ENCODE results near the gene CCDC7.
"Not testable (repeated sequence)": the region's sequence is repeated elsewhere in the genome, so short reads cannot be mapped to it uniquely, and the experiment has no call there.

The CCDC7 gene

DNA sequence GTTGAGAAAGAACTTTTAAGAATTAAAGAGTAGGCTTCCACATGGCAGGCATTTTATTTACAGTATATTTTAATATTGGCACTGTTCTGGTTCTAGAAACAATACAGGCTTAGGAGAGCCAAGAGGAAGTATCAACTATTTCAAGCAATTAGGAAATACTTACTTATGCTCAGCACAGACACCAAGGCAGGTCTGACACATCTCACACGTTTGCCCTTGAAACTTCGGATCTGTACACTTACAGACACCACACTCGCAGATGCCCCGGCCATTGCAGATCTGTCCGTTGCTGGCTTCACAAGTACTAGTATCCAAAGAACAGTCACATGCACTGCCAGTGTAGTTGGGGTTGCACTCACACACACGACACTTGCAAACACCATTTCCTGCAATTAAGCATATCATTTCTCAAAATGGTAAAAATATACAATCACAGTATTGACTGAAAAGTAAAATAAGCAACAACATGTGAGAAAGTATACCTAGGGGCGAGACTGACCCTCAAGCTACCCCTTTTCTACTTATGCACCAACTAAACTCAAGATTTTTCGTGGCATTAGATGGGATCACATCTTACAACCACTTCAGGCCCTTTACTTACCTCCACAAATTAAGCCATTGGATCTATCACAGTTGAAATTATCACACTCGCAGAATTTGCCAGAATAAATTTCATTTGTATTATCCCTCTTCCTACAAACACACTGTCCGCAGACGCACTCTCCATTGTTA, 465.5 kb downstream of the CCDC7 start:
- no peak overlapping the region for H2BK15ac ChIP-seq (ENCODE audit: low read depth, poor library complexity, severe bottlenecking)
- no peak overlapping the region for H3K4me3 ChIP-seq (ENCODE audit: insufficient read depth in 1 of 2, low read depth in 1 of 2, low read length in 2 of 2)
- H3K4ac ChIP-seq (ENCODE audit: low read depth in 1 of 2, low read length in 2 of 2), result no peak overlapping the region
- H3K79me1 ChIP-seq (replicated peaks; ENCODE audit: low read length, poor library complexity, severe bottlenecking), result no peaks in the 10 kb centered on the region
- H3K9me3 ChIP-seq (ENCODE audit: control insufficient read depth, low read length), result no peaks in the 10 kb centered on the region
- H2BK12ac ChIP-seq (ENCODE audit: low read length in 2 of 2), result no peak overlapping the region
- DNase-seq, result no peak
- 90% methylated on average over 10 of the region's 11 CpGs for WGBS
- no peak overlapping the region for H3K23ac ChIP-seq (ENCODE audit: low read length in 2 of 2)
- H4K91ac ChIP-seq (ENCODE audit: low read length), result no peak overlapping the region
- H3K14ac ChIP-seq (ENCODE audit: low read length in 2 of 2), result no peak overlapping the region
- H3K4me1 ChIP-seq (ENCODE audit: control insufficient read depth, insufficient read depth, low read depth, low read length), result no peaks in the 10 kb centered on the region
- no peak overlapping the region for H3K27ac ChIP-seq (ENCODE audit: low read length, poor library complexity, severe bottlenecking)
- H3K27me3 ChIP-seq (ENCODE audit: control insufficient read depth in 1 of 2, insufficient read depth in 1 of 2, low read length in 2 of 2), result no peaks in the 10 kb centered on the region
- no peak overlapping the region for H2BK5ac ChIP-seq (ENCODE audit: low read depth, low read length, poor library complexity, severe bottlenecking)
- no peak overlapping the region for H4K8ac ChIP-seq (ENCODE audit: low read length)
- H3K9ac ChIP-seq (ENCODE audit: low read length), result no peak overlapping the region
- H2BK120ac ChIP-seq (ENCODE audit: low read depth, low read length), result no peak overlapping the region
- no peak overlapping the region for H3K18ac ChIP-seq (ENCODE audit: low read depth in 1 of 2, low read length in 2 of 2)
- peaks cover 18 to 80% of the 10 kb centered on the region in 2 experiments for H3K36me3 ChIP-seq (ENCODE audit: control insufficient read depth in 1 of 2, insufficient read depth in 2 of 2, low read depth in 1 of 2, low read length in 2 of 2)
- no peak overlapping the region for H2AFZ ChIP-seq (ENCODE audit: low read depth, low read length)
- H3K4me2 ChIP-seq (ENCODE audit: low read length, poor library complexity, severe bottlenecking), result no peak overlapping the region
- no peak overlapping the region for H2AK5ac ChIP-seq (ENCODE audit: low read length, severe bottlenecking)

DNA sequence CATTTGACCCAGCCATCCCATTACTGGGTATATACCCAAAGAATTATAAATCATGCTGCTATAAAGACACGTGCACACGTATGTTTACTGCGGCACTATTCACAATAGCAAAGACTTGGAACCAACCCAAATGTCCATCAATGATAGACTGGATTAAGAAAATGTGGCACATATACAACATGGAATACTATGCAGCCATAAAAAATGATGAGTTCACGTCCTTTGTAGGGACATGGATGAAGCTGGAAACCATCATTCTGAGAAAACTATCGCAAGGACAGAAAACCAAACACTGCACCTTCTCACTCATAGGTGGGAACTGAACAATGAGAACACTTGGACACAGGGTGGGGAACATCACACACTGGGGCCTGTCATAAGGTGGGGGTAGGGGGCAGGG, 471.9 kb downstream of the CCDC7 start:
- H4K8ac ChIP-seq (ENCODE audit: low read length); DNase-seq; H3K4me1 ChIP-seq (ENCODE audit: control insufficient read depth, insufficient read depth, low read depth, low read length); H3K27me3 ChIP-seq (ENCODE audit: control insufficient read depth in 1 of 2, insufficient read depth in 1 of 2, low read length in 2 of 2); H4K91ac ChIP-seq (ENCODE audit: low read length); H3K79me1 ChIP-seq (replicated peaks; ENCODE audit: low read length, poor library complexity, severe bottlenecking); H2AK5ac ChIP-seq (ENCODE audit: low read length, severe bottlenecking); H2AFZ ChIP-seq (ENCODE audit: low read depth, low read length); H3K9ac ChIP-seq (ENCODE audit: low read length); H2BK120ac ChIP-seq (ENCODE audit: low read depth, low read length); H3K18ac ChIP-seq (ENCODE audit: low read depth in 1 of 2, low read length in 2 of 2); H3K4me3 ChIP-seq (ENCODE audit: insufficient read depth in 1 of 2, low read depth in 1 of 2, low read length in 2 of 2); H3K14ac ChIP-seq (ENCODE audit: low read length in 2 of 2); H2BK5ac ChIP-seq (ENCODE audit: low read depth, low read length, poor library complexity, severe bottlenecking); H3K4ac ChIP-seq (ENCODE audit: low read depth in 1 of 2, low read length in 2 of 2); H3K9me3 ChIP-seq (ENCODE audit: control insufficient read depth, low read length); H2BK15ac ChIP-seq (ENCODE audit: low read depth, poor library complexity, severe bottlenecking); H2BK12ac ChIP-seq (ENCODE audit: low read length in 2 of 2); H3K27ac ChIP-seq (ENCODE audit: low read length, poor library complexity, severe bottlenecking); H3K23ac ChIP-seq (ENCODE audit: low read length in 2 of 2); H3K4me2 ChIP-seq (ENCODE audit: low read length, poor library complexity, severe bottlenecking): not testable (repeated sequence)
- WGBS, result 95% methylated on average over 2 of the region's 5 CpGs
- peaks cover 9 to 67% of the 10 kb centered on the region in 2 experiments for H3K36me3 ChIP-seq (ENCODE audit: control insufficient read depth in 1 of 2, insufficient read depth in 2 of 2, low read depth in 1 of 2, low read length in 2 of 2)

- no peak overlapping the region for H3K23ac ChIP-seq (ENCODE audit: low read length in 2 of 2)
- DNase-seq, result no peak
These were observed 476.2 kb downstream of the CCDC7 start for GRCh38 chr10:32922170-32922569.

DNA sequence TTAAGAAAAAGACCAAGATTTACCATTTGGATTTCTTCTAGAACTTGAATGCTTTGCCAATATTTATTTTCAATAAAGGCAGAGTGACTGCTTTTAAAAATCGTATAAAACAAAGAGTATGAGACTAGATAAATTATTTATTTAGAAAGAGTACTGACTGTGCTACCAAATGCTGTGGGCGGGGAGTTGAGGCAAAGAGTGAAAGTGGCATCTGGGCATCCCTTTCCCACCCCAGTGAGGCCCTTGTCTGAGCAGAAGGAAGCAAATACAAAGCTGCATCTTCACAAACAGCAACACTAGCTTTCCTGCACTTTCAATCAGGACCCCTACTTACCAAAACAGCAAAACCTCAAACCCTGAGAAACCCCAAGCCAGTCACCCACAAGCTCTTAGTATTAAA, 477.2 kb downstream of the CCDC7 start:
- Histone ChIP-seq H2BK15ac (ENCODE audit: low read depth, poor library complexity, severe bottlenecking) (no peak overlapping the region), H2AK5ac (ENCODE audit: low read length, severe bottlenecking) (no peak overlapping the region), H3K18ac (ENCODE audit: low read depth in 1 of 2, low read length in 2 of 2) (no peak overlapping the region), H4K8ac (ENCODE audit: low read length) (peak overlapping the region; percentile 75), H3K79me1 (replicated peaks; ENCODE audit: low read length, poor library complexity, severe bottlenecking) (peaks cover 2% of the 10 kb centered on the region), H3K4me2 (ENCODE audit: low read length, poor library complexity, severe bottlenecking) (no peak overlapping the region), H3K36me3 (ENCODE audit: control insufficient read depth in 1 of 2, insufficient read depth in 2 of 2, low read depth in 1 of 2, low read length in 2 of 2) (peaks cover 23 to 100% of the 10 kb centered on the region in 2 experiments), H3K9me3 (ENCODE audit: control insufficient read depth, low read length) (no peaks in the 10 kb centered on the region), H2BK120ac (ENCODE audit: low read depth, low read length) (no peak overlapping the region), H3K23ac (ENCODE audit: low read length in 2 of 2) (no peak overlapping the region), H4K91ac (ENCODE audit: low read length) (no peak overlapping the region), H3K4me3 (ENCODE audit: insufficient read depth in 1 of 2, low read depth in 1 of 2, low read length in 2 of 2) (no peak overlapping the region), H3K27me3 (ENCODE audit: control insufficient read depth in 1 of 2, insufficient read depth in 1 of 2, low read length in 2 of 2) (no peaks in the 10 kb centered on the region), H3K9ac (ENCODE audit: low read length) (peak overlapping the region; percentile 45), H2BK12ac (ENCODE audit: low read length in 2 of 2) (no peak overlapping the region), H2BK5ac (ENCODE audit: low read depth, low read length, poor library complexity, severe bottlenecking) (no peak overlapping the region), H3K27ac (ENCODE audit: low read length, poor library complexity, severe bottlenecking) (peak overlapping the region; percentile 59), H3K4ac (ENCODE audit: low read depth in 1 of 2, low read length in 2 of 2) (no peak overlapping the region), H2AFZ (ENCODE audit: low read depth, low read length) (no peak overlapping the region), H3K14ac (ENCODE audit: low read length in 2 of 2) (no peak overlapping the region), H3K4me1 (ENCODE audit: control insufficient read depth, insufficient read depth, low read depth, low read length) (peaks cover 2% of the 10 kb centered on the region)
- 100% methylated on average over 1 of the region's 2 CpGs for WGBS
- no peak for DNase-seq

More at GRCh38 chr10:32922170-32922569, 476.2 kb downstream of the CCDC7 start:
- Histone ChIP-seq H3K4me2 (ENCODE audit: low read length, poor library complexity, severe bottlenecking) (no peak overlapping the region), H4K8ac (ENCODE audit: low read length) (no peak overlapping the region), H2BK5ac (ENCODE audit: low read depth, low read length, poor library complexity, severe bottlenecking) (no peak overlapping the region), H3K27ac (ENCODE audit: low read length, poor library complexity, severe bottlenecking) (no peak overlapping the region), H3K27me3 (ENCODE audit: control insufficient read depth in 1 of 2, insufficient read depth in 1 of 2, low read length in 2 of 2) (no peaks in the 10 kb centered on the region), H3K18ac (ENCODE audit: low read depth in 1 of 2, low read length in 2 of 2) (no peak overlapping the region), H3K9me3 (ENCODE audit: control insufficient read depth, low read length) (no peaks in the 10 kb centered on the region), H2BK120ac (ENCODE audit: low read depth, low read length) (no peak overlapping the region), H3K79me1 (replicated peaks; ENCODE audit: low read length, poor library complexity, severe bottlenecking) (peaks cover 2% of the 10 kb centered on the region), H2BK15ac (ENCODE audit: low read depth, poor library complexity, severe bottlenecking) (no peak overlapping the region), H3K9ac (ENCODE audit: low read length) (peak overlapping the region; percentile 6), H4K91ac (ENCODE audit: low read length) (no peak overlapping the region), H3K4me3 (ENCODE audit: insufficient read depth in 1 of 2, low read depth in 1 of 2, low read length in 2 of 2) (no peak overlapping the region), H3K36me3 (ENCODE audit: control insufficient read depth in 1 of 2, insufficient read depth in 2 of 2, low read depth in 1 of 2, low read length in 2 of 2) (peaks cover 22 to 93% of the 10 kb centered on the region in 2 experiments), H3K14ac (ENCODE audit: low read length in 2 of 2) (no peak overlapping the region), H2AFZ (ENCODE audit: low read depth, low read length) (no peak overlapping the region), H2AK5ac (ENCODE audit: low read length, severe bottlenecking) (no peak overlapping the region), H2BK12ac (ENCODE audit: low read length in 2 of 2) (no peak overlapping the region), H3K4ac (ENCODE audit: low read depth in 1 of 2, low read length in 2 of 2) (no peak overlapping the region), H3K4me1 (ENCODE audit: control insufficient read depth, insufficient read depth, low read depth, low read length) (peaks cover 2% of the 10 kb centered on the region)
- 95% methylated on average over 2 of the region's 2 CpGs for WGBS

Data from mesenchymal stem cell (in vitro differentiated cells and primary cell).